GM11168 (cell line): Measurements from ENCODE around the gene ATP5IF1.

ENCODE experiments used
- in situ Hi-C: fragments of 300-500 bp; cut with MboI; formaldehyde crosslinking; loops from one replicate; pipeline ENCODE4 v1.12.0; 2022; ENCODE audit warnings: low sequenced_read_pairs; ENCODE audit not compliant: unreplicated experiment

Gene ATP5IF1

GRCh38 chr1:28235755-28236655 lies at the start of gene ATP5IF1:
ATP5IF1 (plus strand) TSS chr1:28236124; CDS start chr1:28236184, 60 bp downstream.
- in situ Hi-C loops, result no loop called here

GRCh38 chr1:28190337-28190979 lies 45.5 kb upstream of the ATP5IF1 start:
- in situ Hi-C loops, result no loop called here

GRCh38 chr1:28190996-28191645 lies 44.8 kb upstream of the ATP5IF1 start:
- in situ Hi-C loops, result no loop called here

- in situ Hi-C loops, result no loop called here
These were observed 42.2 kb upstream of the ATP5IF1 start for GRCh38 chr1:28193701-28194161.

- in situ Hi-C loops, result no loop called here
These were observed 41.4 kb upstream of the ATP5IF1 start for GRCh38 chr1:28194326-28195035.

GRCh38 chr1:28195780-28196179 lies 40.1 kb upstream of the ATP5IF1 start:
- in situ Hi-C loops, result no loop called here

GRCh38 chr1:28196330-28196729 lies 39.6 kb upstream of the ATP5IF1 start:
- in situ Hi-C loops, result no loop called here

GRCh38 chr1:28197682-28198415 lies 38.1 kb upstream of the ATP5IF1 start:
- in situ Hi-C loops, result no loop called here

GRCh38 chr1:28199328-28200233 lies 36.3 kb upstream of the ATP5IF1 start:
- in situ Hi-C loops, result no loop called here

GRCh38 chr1:28200234-28200873 lies 35.6 kb upstream of the ATP5IF1 start:
- in situ Hi-C loops, result no loop called here

GRCh38 chr1:28205243-28205642 lies 30.7 kb upstream of the ATP5IF1 start:
- in situ Hi-C loops, result loop anchor here (5.0 kb wide), 1 partner anchor 113 kb away; no protein-coding TSS in a partner anchor

GRCh38 chr1:28208818-28209441 lies 27.0 kb upstream of the ATP5IF1 start:
- in situ Hi-C loops, result loop anchor here (5.0 kb wide), 1 partner anchor 117 kb away; no protein-coding TSS in a partner anchor

GRCh38 chr1:28209700-28210099 lies 26.2 kb upstream of the ATP5IF1 start:
- in situ Hi-C loops, result loop anchor here (5.0 kb wide), 1 partner anchor 117 kb away; no protein-coding TSS in a partner anchor

- in situ Hi-C loops, result no loop called here
These were observed 22.6 kb upstream of the ATP5IF1 start for GRCh38 chr1:28213315-28213714.

- in situ Hi-C loops, result no loop called here
These were observed 6.8 kb upstream of the ATP5IF1 start for GRCh38 chr1:28229089-28229488.

- in situ Hi-C loops, result no loop called here
These were observed 5.9 kb upstream of the ATP5IF1 start for GRCh38 chr1:28229996-28230395.

- in situ Hi-C loops, result no loop called here
These were observed 3.2 kb upstream of the ATP5IF1 start, which contains the start of gene DNAJC8 for GRCh38 chr1:28232558-28233263. DNAJC8 (minus strand) TSS chr1:28233029; CDS start chr1:28232998, 31 bp downstream.
